Adrenal gland (tissue), 5 donors: Measurements from ENCODE around the gene PVALEF.

Experiments
- CTCF ChIP-seq, 6 experiments: fragments of 450-650 bp in 4 of 6; fragments of 200-600 bp in 2 of 6; sonication (generic) in 1 of 6; IDR thresholded peaks; 1 replicate in 5 of 6; 2 replicates in 1 of 6; pipeline versions ENCODE4 v1.5.1 to v1.8.0; 2016 to 2021; ENCODE audit warnings: antibody characterized with exemption in 6 of 6, mild to moderate bottlenecking in 2 of 6, moderate library complexity in 1 of 6
- POLR2A ChIP-seq, 2 donors: fragments of 450-650 bp; IDR thresholded peaks; one replicate each; pipeline ENCODE4 v1.6.1; 2017; ENCODE audit warnings: antibody characterized with exemption in 2 of 2, mild to moderate bottlenecking in 2 of 2, moderate library complexity in 1 of 2
- donor health status: DM: no; HTN: no; CAD: no.

DNA sequence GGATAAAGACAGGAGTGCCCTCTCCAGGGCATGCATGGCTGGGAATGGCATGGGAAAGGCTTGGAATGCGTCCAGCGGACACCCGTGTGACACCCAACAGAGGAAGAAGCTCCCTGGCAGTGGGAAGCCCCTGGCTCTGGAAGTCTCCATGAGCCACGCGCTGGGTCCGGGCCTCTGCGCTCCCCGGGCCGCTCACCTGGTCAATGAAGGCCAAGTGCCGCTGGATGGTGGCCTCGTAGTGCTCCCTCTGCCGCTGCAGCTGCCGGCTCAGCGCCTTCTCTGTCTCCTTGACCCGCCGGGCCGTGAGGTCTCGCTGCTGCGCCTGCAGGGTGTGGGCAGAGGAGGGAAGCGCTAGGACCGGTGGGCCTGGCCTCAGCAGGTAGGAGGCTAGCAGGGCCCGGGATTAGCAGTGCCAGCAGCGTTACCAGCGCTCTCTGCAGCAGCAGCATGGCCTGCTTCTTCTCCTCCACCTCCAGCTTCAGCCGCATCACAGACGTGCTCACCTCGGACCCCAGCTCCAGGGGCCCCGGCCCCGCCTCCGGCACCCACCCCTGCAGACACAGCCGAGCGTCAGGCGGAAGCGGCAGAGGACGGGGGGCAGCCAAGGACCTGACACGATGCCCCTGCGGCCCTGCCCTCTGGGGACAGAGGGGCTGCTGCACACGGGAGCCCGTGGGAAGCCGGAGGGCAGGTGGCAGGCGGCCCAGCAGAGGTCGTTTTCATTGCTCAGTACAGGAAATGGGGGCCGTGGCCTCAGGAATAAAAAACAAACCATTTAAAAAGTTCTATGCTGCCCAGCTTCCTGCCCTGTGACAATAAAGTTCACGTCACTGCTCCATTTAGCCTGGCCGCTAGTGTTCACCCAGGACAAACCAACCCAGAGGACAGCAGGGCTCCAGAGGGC, 31.4 kb downstream of the PVALEF start:
- no peak for TF ChIP-seq CTCF (IDR thresholded peaks at IDR 0.05)
- TF ChIP-seq POLR2A (IDR thresholded peaks at IDR 0.05), result no peak
